Measurements from ENCODE around the gene SLC16A10.

- TF ChIP-seq EP300 (IDR thresholded peaks at IDR 0.05; ENCODE audit: low read depth) (no peak), CTCF (IDR thresholded peaks at IDR 0.05) (no peak), POLR2A (IDR thresholded peaks at IDR 0.05) (no peak), POLR2AphosphoS5 (IDR thresholded peaks at IDR 0.05) (no peak)
These were observed 103.3 kb downstream of the SLC16A10 start for GRCh38 chr6:111190637-111191036.
